HCT116 (cell line): ENCODE data around the gene AOC2. TPM values are rescaled to one million over a fixed set of nuclear protein-coding genes. Genes with fewer than 3 reads are reported as not detected.

Source experiments
- ATAC-seq: fragments of 200-7000 bp; cut with Tn5 transposase; 2 replicates; pipeline ENCODE4 v1.9.1; 2020; ENCODE audit warnings: mild to moderate bottlenecking, moderate library complexity
- BruUV-seq: library from RNA; stranded (reverse); fragments of 400-500 nt; replicated peaks from 2 replicates; lab custom pipeline; 2021; lab: Mats Ljungman, UMichigan
- CTCF ChIA-PET: fragments of 300-600 bp; sonication (Branson Sonifier 250); formaldehyde crosslinking; loops from one replicate; lab custom pipeline; 2021; ENCODE audit warnings: antibody characterized with exemption; lab: Charles Lee
- POLR2A ChIA-PET: fragments of 300-600, 350-600 bp; sonication (Branson Sonifier 250); formaldehyde crosslinking; loops from one replicate; lab custom pipeline; 2021; ENCODE audit warnings: antibody characterized with exemption; lab: Charles Lee
- RAD21 ChIA-PET, 2 experiments: fragments of 300-600 bp; sonication (Branson Sonifier 250); formaldehyde crosslinking; loops; one replicate each; lab custom pipeline; 2023; ENCODE audit warnings: low total read pairs in 2 of 2; ENCODE audit not compliant: uncharacterized antibody in 2 of 2, unreplicated experiment in 2 of 2, low non-redundant PET in 1 of 2; lab: Charles Lee
- DNase-seq: peaks from one replicate; pipeline ENCODE4 v3.0.0-alpha.2; 2010; ENCODE audit warnings: low read depth, low spot score
- H2AFZ ChIP-seq: fragments of 200-600 bp; shearing (Covaris generic), sonication (generic); 2 replicates; pipeline ENCODE4 v1.6.1; 2017; ENCODE audit warnings: low read depth, mixed run types, mixed read lengths, antibody characterized with exemption, low read length; ENCODE audit not compliant: poor library complexity, severe bottlenecking
- H3K27ac ChIP-seq: 2 replicates; pipeline ENCODE4 v1.5.1; 2012; ENCODE audit warnings: low read depth, low read length
- H3K27me3 ChIP-seq: fragments of 200-600 bp; sonication (generic); 2 replicates; pipeline ENCODE4 v1.6.1; 2016; ENCODE audit warnings: mixed run types, low read length, mixed read lengths; ENCODE audit not compliant: insufficient read depth
- H3K36me3 ChIP-seq, 2 experiments: fragments of 200-500 bp in 1 of 2; fragments of 200-600 bp in 1 of 2; sonication (Bioruptor generic) in 1 of 2; sonication (generic) in 1 of 2; 2 replicates each; pipeline versions ENCODE4 v1.5.1 to v1.6.1; 2014 to 2016; ENCODE audit warnings: low read length in 2 of 2, inconsistent platforms in 1 of 2, mixed read lengths in 1 of 2, mixed run types in 1 of 2; ENCODE audit not compliant: insufficient read depth in 2 of 2, control insufficient read depth in 1 of 2
- H3K4me1 ChIP-seq, 2 experiments: fragments of 200-600 bp in 1 of 2; sonication (generic) in 1 of 2; 2 replicates each; pipeline versions ENCODE4 v1.5.1 to v1.6.1; 2012 to 2017; ENCODE audit warnings: low read length in 2 of 2, inconsistent platforms in 1 of 2, mild to moderate bottlenecking in 1 of 2, mixed read lengths in 1 of 2, mixed run types in 1 of 2, moderate library complexity in 1 of 2; ENCODE audit not compliant: insufficient read depth in 2 of 2, control insufficient read depth in 1 of 2
- H3K4me2 ChIP-seq: fragments of 200-600 bp; sonication (generic); 2 replicates; pipeline ENCODE4 v1.6.1; 2017; ENCODE audit warnings: mixed run types, low read length, mixed read lengths
- H3K4me3 ChIP-seq, 2 experiments: fragments of 200-600 bp in 1 of 2; sonication (generic) in 1 of 2; replicated peaks in 1 of 2; 2 replicates each; pipeline ENCODE4 v1.5.1; 2011 to 2016; ENCODE audit warnings: low read length in 2 of 2, control low read depth in 1 of 2, low read depth in 1 of 2, mild to moderate bottlenecking in 1 of 2, mixed read lengths in 1 of 2, mixed run types in 1 of 2
- H3K79me2 ChIP-seq: fragments of 200-600 bp; sonication (generic); 2 replicates; pipeline ENCODE4 v1.6.1; 2017; ENCODE audit warnings: mild to moderate bottlenecking, mixed run types, low read length, moderate library complexity, mixed read lengths; ENCODE audit not compliant: insufficient read depth
- H3K9ac ChIP-seq: fragments of 200-600 bp; sonication (generic); 2 replicates; pipeline ENCODE4 v1.6.1; 2016; ENCODE audit warnings: low read length, mixed read lengths
- H3K9me2 ChIP-seq: fragments of 200-600 bp; sonication (generic), shearing (Covaris generic); 2 replicates; pipeline ENCODE4 v1.6.1; 2017; ENCODE audit warnings: mixed run types, mild to moderate bottlenecking, moderate library complexity; ENCODE audit not compliant: insufficient read depth
- H3K9me3 ChIP-seq, 2 experiments: fragments of 200-500 bp in 1 of 2; fragments of 200-600 bp in 1 of 2; sonication (Bioruptor generic) in 1 of 2; sonication (generic) in 1 of 2; 2 replicates each; pipeline ENCODE4 v1.6.1; 2014 to 2017; ENCODE audit warnings: low read length in 2 of 2, mixed read lengths in 2 of 2, inconsistent platforms in 1 of 2, low read depth in 1 of 2, mild to moderate bottlenecking in 1 of 2, mixed run types in 1 of 2, moderate library complexity in 1 of 2; ENCODE audit not compliant: control insufficient read depth in 1 of 2, insufficient read depth in 1 of 2
- H4K20me1 ChIP-seq: fragments of 200-600 bp; sonication (generic), shearing (Covaris generic); 2 replicates; pipeline ENCODE4 v1.6.1; 2017; ENCODE audit warnings: mixed run types, mild to moderate bottlenecking, moderate library complexity; ENCODE audit not compliant: insufficient read depth
- ATF3 ChIP-seq: IDR thresholded peaks from 2 replicates; pipeline ENCODE4 v1.6.1; 2012
- CBX3 ChIP-seq: IDR thresholded peaks from 2 replicates; pipeline ENCODE4 v1.6.1; 2012; ENCODE audit warnings: low read depth
- CEBPB ChIP-seq: IDR thresholded peaks from 2 replicates; pipeline ENCODE4 v1.6.1; 2012; ENCODE audit warnings: low read depth
- CTCF ChIP-seq, 3 experiments: fragments of 200-600 bp in 1 of 3; sonication (generic) in 1 of 3; IDR thresholded peaks in 2 of 3; conservative IDR thresholded peaks in 1 of 3; 2 replicates each; pipeline ENCODE4 v1.5.1; 2012 to 2017; ENCODE audit warnings: low read depth in 2 of 3, low read length in 2 of 3, antibody characterized with exemption in 1 of 3, borderline replicate concordance in 1 of 3, control low read depth in 1 of 3, mild to moderate bottlenecking in 1 of 3, mixed read lengths in 1 of 3, mixed run types in 1 of 3, moderate library complexity in 1 of 3; ENCODE audit not compliant: insufficient read depth in 1 of 3
- EZH2 ChIP-seq: fragments of 200-600 bp; sonication (generic); IDR thresholded peaks from 2 replicates; pipeline ENCODE4 v1.6.1; 2017; ENCODE audit warnings: antibody characterized with exemption, mixed run types
- EZH2phosphoT487 ChIP-seq: fragments of 200-600 bp; IDR thresholded peaks from 2 replicates; pipeline ENCODE4 v1.6.1; 2018; ENCODE audit warnings: antibody characterized with exemption, borderline replicate concordance
- FOSL1 ChIP-seq: IDR thresholded peaks from 2 replicates; pipeline ENCODE4 v1.6.1; 2012; ENCODE audit warnings: low read depth
- JUND ChIP-seq: IDR thresholded peaks from 2 replicates; pipeline ENCODE4 v1.6.1; 2012
- MAX ChIP-seq: IDR thresholded peaks from 2 replicates; pipeline ENCODE4 v1.6.1; 2012
- POLR2A ChIP-seq: IDR thresholded peaks from 2 replicates; pipeline ENCODE4 v1.7.0; 2011; ENCODE audit warnings: borderline replicate concordance; ENCODE audit not compliant: insufficient read depth, insufficient read length; ENCODE audit errors: extremely low read depth
- RAD21 ChIP-seq: IDR thresholded peaks from 2 replicates; pipeline ENCODE4 v1.6.1; 2012; ENCODE audit warnings: low read depth, mild to moderate bottlenecking
- REST ChIP-seq: IDR thresholded peaks from 2 replicates; pipeline ENCODE4 v1.6.1; 2012; ENCODE audit warnings: low read depth
- SIN3A ChIP-seq: IDR thresholded peaks from 2 replicates; pipeline ENCODE4 v1.6.1; 2012; ENCODE audit warnings: low read depth
- SRF ChIP-seq: IDR thresholded peaks from 2 replicates; pipeline ENCODE4 v1.6.1; 2012; ENCODE audit warnings: low read depth
- TCF7L2 ChIP-seq: IDR thresholded peaks from 2 replicates; pipeline ENCODE4 v1.7.0; 2011; ENCODE audit warnings: borderline replicate concordance, inconsistent platforms; ENCODE audit not compliant: insufficient read depth, insufficient read length; ENCODE audit errors: extremely low read depth
- YY1 ChIP-seq: IDR thresholded peaks from 2 replicates; pipeline ENCODE4 v1.6.1; 2011; ENCODE audit warnings: low read length, low read depth, moderate library complexity, mild to moderate bottlenecking; ENCODE audit not compliant: insufficient replicate concordance; ENCODE audit errors: extremely low read depth
- ZBTB33 ChIP-seq: IDR thresholded peaks from 2 replicates; pipeline ENCODE4 v1.6.1; 2011; ENCODE audit warnings: mild to moderate bottlenecking, low read length, moderate library complexity; ENCODE audit not compliant: insufficient replicate concordance; ENCODE audit errors: extremely low read depth
- ZFX ChIP-seq: fragments of 450-650 bp; IDR thresholded peaks from 2 replicates; pipeline ENCODE4 v1.6.1; 2017
- intact Hi-C: fragments of 100-400 bp; cut with micrococcal nuclease; formaldehyde crosslinking; loops from 2 replicates; pipeline ENCODE4 v1.10.0; 2022
- total RNA-seq: library from RNA; stranded (reverse); gene quantifications from one replicate; pipeline ENCODE4 v1.2.1, GENCODE V29; 2021; ENCODE audit not compliant: unreplicated experiment

AOC2 gene
- total RNA-seq, 1 experiment from 2014 or later: 8.0 TPM

GRCh38 chr17:42830971-42831370 is 13.4 kb upstream of the AOC2 start:
- no peak overlapping the region for H3K9ac ChIP-seq
- H3K36me3 ChIP-seq: peaks cover under 1 to 10% of the 10 kb centered on the region in 2 experiments; a peak in 1 of 4 replicates
- H2AFZ ChIP-seq: no peak overlapping the region
- POLR2A ChIA-PET: no interaction called here
- no peak for ATAC-seq
- DNase-seq: no peak
- H3K4me3 ChIP-seq: no peak overlapping the region
- RAD21 ChIA-PET: no interaction called here
- peaks cover 12 to 19% of the 10 kb centered on the region in 2 experiments; a peak in 3 of 4 replicates for H3K4me1 ChIP-seq
- no peak overlapping the region for H3K27ac ChIP-seq
- TF ChIP-seq JUND (no peak), SIN3A (no peak), ZFX (no peak), EZH2 (no peak), SRF (no peak), REST (no peak), FOSL1 (no peak), YY1 (no peak), CBX3 (no peak), ZBTB33 (no peak), EZH2phosphoT487 (no peak), MAX (no peak), CEBPB (no peak), POLR2A (no peak), RAD21 (no peak), ATF3 (no peak), CTCF (IDR thresholded peaks at IDR 0.05 in 2 of 3, conservative IDR thresholded peaks at IDR 0.05 in 1 of 3; ENCODE audit: borderline replicate concordance in 1 of 3, insufficient read depth in 1 of 3, low read depth in 2 of 3, low read length in 2 of 3) (no peak), TCF7L2 (no peak)
- no peaks in the 10 kb centered on the region for H4K20me1 ChIP-seq
- peaks cover 28% of the 10 kb centered on the region for H3K79me2 ChIP-seq
- BruUV-seq: no TSS peak
- CTCF ChIA-PET: no interaction called here
- H3K4me2 ChIP-seq: no peak overlapping the region
- H3K27me3 ChIP-seq: no peaks in the 10 kb centered on the region
- H3K9me3 ChIP-seq: no peaks in the 10 kb centered on the region
- intact Hi-C loops: no loop called here
- H3K9me2 ChIP-seq: no peaks in the 10 kb centered on the region
